ENCODE data around the gene GAGE12F. TPM values are rescaled to one million over a fixed set of nuclear protein-coding genes. Genes with fewer than 3 reads are reported as not detected.
"Not testable (repeated sequence)": the region's sequence is repeated elsewhere in the genome, so short reads cannot be mapped to it uniquely, and the experiment has no call there.

Gene GAGE12F, protein sequence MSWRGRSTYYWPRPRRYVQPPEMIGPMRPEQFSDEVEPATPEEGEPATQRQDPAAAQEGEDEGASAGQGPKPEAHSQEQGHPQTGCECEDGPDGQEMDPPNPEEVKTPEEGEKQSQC
- not detected in 2 replicates for total RNA-seq (2021)
- Bru-seq, nascent RNA: not detected
- not detected for BruChase-seq, experiment 1, labeled RNA remaining after a 2-hour chase
- BruChase-seq, experiment 2, labeled RNA remaining after a 6-hour chase: not detected
- long read RNA-seq: 0 reads

- DNase-seq (ENCODE audit: low spot score); H3K9me3 ChIP-seq (ENCODE audit: low read depth, low read length, poor library complexity, severe bottlenecking); BruUV-seq (replicated peaks); H3K27me3 ChIP-seq (replicated peaks; ENCODE audit: insufficient read depth, low read depth, low read length, poor library complexity); H3K4me3 ChIP-seq (ENCODE audit: low read depth, low read length, poor library complexity, severe bottlenecking); POLR2A ChIA-PET (ENCODE audit: low non-redundant PET); intact Hi-C loops (cut with micrococcal nuclease; ENCODE audit: unreplicated experiment); H3K4me1 ChIP-seq (ENCODE audit: insufficient read depth, low read length, poor library complexity, severe bottlenecking); H3K36me3 ChIP-seq (ENCODE audit: insufficient read depth, low read length, poor library complexity, severe bottlenecking); CTCF ChIA-PET; H3K27ac ChIP-seq (ENCODE audit: low read depth, low read length, poor library complexity, severe bottlenecking): not testable (repeated sequence)
These were observed at the start of gene GAGE12F for GRCh38 chrX:49560542-49560941. Gene GAGE12F, plus strand, starts transcription at chrX:49560842. Its CDS starts 1,155 bp downstream, at chrX:49561997.

DNA sequence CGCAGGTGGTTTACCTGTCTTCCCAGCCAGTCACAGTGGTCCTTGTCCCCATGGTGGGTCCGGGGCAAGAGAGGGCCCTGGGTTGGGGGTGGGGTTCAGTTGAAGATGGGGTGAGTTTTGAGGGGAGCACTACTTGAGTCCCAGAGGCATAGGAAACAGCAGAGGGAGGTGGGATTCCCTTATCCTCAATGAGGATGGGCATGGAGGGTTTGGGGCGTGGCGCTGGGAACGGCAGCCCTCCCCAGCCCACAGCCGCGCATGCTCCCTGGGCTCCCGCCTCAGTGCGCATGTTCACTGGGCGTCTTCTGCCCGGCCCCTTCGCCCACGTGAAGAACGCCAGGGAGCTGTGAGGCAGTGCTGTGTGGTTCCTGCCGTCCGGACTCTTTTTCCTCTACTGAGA lies 28.8 kb upstream of the GAGE12F start, which contains the start of gene GAGE12C:
TSS of gene GAGE12C (plus strand) at position 301 of the 400 bp plus-strand sequence. CDS start 1,155 bp downstream, outside the sequence.
- DNase-seq (ENCODE audit: low spot score); BruUV-seq (replicated peaks); CTCF ChIA-PET; H3K9me3 ChIP-seq (ENCODE audit: low read depth, low read length, poor library complexity, severe bottlenecking); POLR2A ChIA-PET (ENCODE audit: low non-redundant PET); H3K4me3 ChIP-seq (ENCODE audit: low read depth, low read length, poor library complexity, severe bottlenecking); intact Hi-C loops (cut with micrococcal nuclease; ENCODE audit: unreplicated experiment); H3K36me3 ChIP-seq (ENCODE audit: insufficient read depth, low read length, poor library complexity, severe bottlenecking); H3K27me3 ChIP-seq (replicated peaks; ENCODE audit: insufficient read depth, low read depth, low read length, poor library complexity); H3K27ac ChIP-seq (ENCODE audit: low read depth, low read length, poor library complexity, severe bottlenecking); H3K4me1 ChIP-seq (ENCODE audit: insufficient read depth, low read length, poor library complexity, severe bottlenecking): not testable (repeated sequence)

- H3K27me3 ChIP-seq (replicated peaks; ENCODE audit: insufficient read depth, low read depth, low read length, poor library complexity); H3K4me3 ChIP-seq (ENCODE audit: low read depth, low read length, poor library complexity, severe bottlenecking); CTCF ChIA-PET; H3K36me3 ChIP-seq (ENCODE audit: insufficient read depth, low read length, poor library complexity, severe bottlenecking); intact Hi-C loops (cut with micrococcal nuclease; ENCODE audit: unreplicated experiment); H3K4me1 ChIP-seq (ENCODE audit: insufficient read depth, low read length, poor library complexity, severe bottlenecking); POLR2A ChIA-PET (ENCODE audit: low non-redundant PET); H3K27ac ChIP-seq (ENCODE audit: low read depth, low read length, poor library complexity, severe bottlenecking); H3K9me3 ChIP-seq (ENCODE audit: low read depth, low read length, poor library complexity, severe bottlenecking); BruUV-seq (replicated peaks); DNase-seq (ENCODE audit: low spot score): not testable (repeated sequence)
These were observed 19.2 kb upstream of the GAGE12F start, which contains the start of gene GAGE12D for GRCh38 chrX:49541433-49541832. Gene GAGE12D, plus strand, starts transcription at chrX:49541733. Its CDS starts 1,155 bp downstream, at chrX:49542888.

DNA sequence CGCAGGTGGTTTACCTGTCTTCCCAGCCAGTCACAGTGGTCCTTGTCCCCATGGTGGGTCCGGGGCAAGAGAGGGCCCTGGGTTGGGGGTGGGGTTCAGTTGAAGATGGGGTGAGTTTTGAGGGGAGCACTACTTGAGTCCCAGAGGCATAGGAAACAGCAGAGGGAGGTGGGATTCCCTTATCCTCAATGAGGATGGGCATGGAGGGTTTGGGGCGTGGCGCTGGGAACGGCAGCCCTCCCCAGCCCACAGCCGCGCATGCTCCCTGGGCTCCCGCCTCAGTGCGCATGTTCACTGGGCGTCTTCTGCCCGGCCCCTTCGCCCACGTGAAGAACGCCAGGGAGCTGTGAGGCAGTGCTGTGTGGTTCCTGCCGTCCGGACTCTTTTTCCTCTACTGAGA lies 9.7 kb upstream of the GAGE12F start, which contains the start of gene GAGE12E:
TSS of gene GAGE12E (plus strand) at position 301 of the 400 bp plus-strand sequence. CDS start 1,155 bp downstream, outside the sequence.
- CTCF ChIA-PET; H3K36me3 ChIP-seq (ENCODE audit: insufficient read depth, low read length, poor library complexity, severe bottlenecking); H3K9me3 ChIP-seq (ENCODE audit: low read depth, low read length, poor library complexity, severe bottlenecking); H3K27me3 ChIP-seq (replicated peaks; ENCODE audit: insufficient read depth, low read depth, low read length, poor library complexity); H3K4me1 ChIP-seq (ENCODE audit: insufficient read depth, low read length, poor library complexity, severe bottlenecking); H3K4me3 ChIP-seq (ENCODE audit: low read depth, low read length, poor library complexity, severe bottlenecking); BruUV-seq (replicated peaks); DNase-seq (ENCODE audit: low spot score); intact Hi-C loops (cut with micrococcal nuclease; ENCODE audit: unreplicated experiment); POLR2A ChIA-PET (ENCODE audit: low non-redundant PET); H3K27ac ChIP-seq (ENCODE audit: low read depth, low read length, poor library complexity, severe bottlenecking): not testable (repeated sequence)

- H3K27ac ChIP-seq (ENCODE audit: low read depth, low read length, poor library complexity, severe bottlenecking); CTCF ChIA-PET; BruUV-seq (replicated peaks); H3K4me3 ChIP-seq (ENCODE audit: low read depth, low read length, poor library complexity, severe bottlenecking); intact Hi-C loops (cut with micrococcal nuclease; ENCODE audit: unreplicated experiment); POLR2A ChIA-PET (ENCODE audit: low non-redundant PET); DNase-seq (ENCODE audit: low spot score); H3K36me3 ChIP-seq (ENCODE audit: insufficient read depth, low read length, poor library complexity, severe bottlenecking); H3K9me3 ChIP-seq (ENCODE audit: low read depth, low read length, poor library complexity, severe bottlenecking); H3K4me1 ChIP-seq (ENCODE audit: insufficient read depth, low read length, poor library complexity, severe bottlenecking); H3K27me3 ChIP-seq (replicated peaks; ENCODE audit: insufficient read depth, low read depth, low read length, poor library complexity): not testable (repeated sequence)
These were observed 8.1 kb downstream of the GAGE12F start for GRCh38 chrX:49568728-49569127.

GRCh38 chrX:49569152-49569551 lies 8.5 kb downstream of the GAGE12F start:
- intact Hi-C loops (cut with micrococcal nuclease; ENCODE audit: unreplicated experiment); H3K4me1 ChIP-seq (ENCODE audit: insufficient read depth, low read length, poor library complexity, severe bottlenecking); H3K27ac ChIP-seq (ENCODE audit: low read depth, low read length, poor library complexity, severe bottlenecking); POLR2A ChIA-PET (ENCODE audit: low non-redundant PET); CTCF ChIA-PET; H3K4me3 ChIP-seq (ENCODE audit: low read depth, low read length, poor library complexity, severe bottlenecking); DNase-seq (ENCODE audit: low spot score); H3K36me3 ChIP-seq (ENCODE audit: insufficient read depth, low read length, poor library complexity, severe bottlenecking); H3K27me3 ChIP-seq (replicated peaks; ENCODE audit: insufficient read depth, low read depth, low read length, poor library complexity); H3K9me3 ChIP-seq (ENCODE audit: low read depth, low read length, poor library complexity, severe bottlenecking); BruUV-seq (replicated peaks): not testable (repeated sequence)

DNA sequence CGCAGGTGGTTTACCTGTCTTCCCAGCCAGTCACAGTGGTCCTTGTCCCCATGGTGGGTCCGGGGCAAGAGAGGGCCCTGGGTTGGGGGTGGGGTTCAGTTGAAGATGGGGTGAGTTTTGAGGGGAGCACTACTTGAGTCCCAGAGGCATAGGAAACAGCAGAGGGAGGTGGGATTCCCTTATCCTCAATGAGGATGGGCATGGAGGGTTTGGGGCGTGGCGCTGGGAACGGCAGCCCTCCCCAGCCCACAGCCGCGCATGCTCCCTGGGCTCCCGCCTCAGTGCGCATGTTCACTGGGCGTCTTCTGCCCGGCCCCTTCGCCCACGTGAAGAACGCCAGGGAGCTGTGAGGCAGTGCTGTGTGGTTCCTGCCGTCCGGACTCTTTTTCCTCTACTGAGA lies 9.5 kb downstream of the GAGE12F start, which contains the start of gene GAGE12G:
TSS of gene GAGE12G (plus strand) at position 301 of the 400 bp plus-strand sequence. CDS start 1,155 bp downstream, outside the sequence.
- BruUV-seq (replicated peaks); H3K27ac ChIP-seq (ENCODE audit: low read depth, low read length, poor library complexity, severe bottlenecking); H3K36me3 ChIP-seq (ENCODE audit: insufficient read depth, low read length, poor library complexity, severe bottlenecking); H3K4me1 ChIP-seq (ENCODE audit: insufficient read depth, low read length, poor library complexity, severe bottlenecking); CTCF ChIA-PET; H3K4me3 ChIP-seq (ENCODE audit: low read depth, low read length, poor library complexity, severe bottlenecking); H3K27me3 ChIP-seq (replicated peaks; ENCODE audit: insufficient read depth, low read depth, low read length, poor library complexity); POLR2A ChIA-PET (ENCODE audit: low non-redundant PET); H3K9me3 ChIP-seq (ENCODE audit: low read depth, low read length, poor library complexity, severe bottlenecking); DNase-seq (ENCODE audit: low spot score); intact Hi-C loops (cut with micrococcal nuclease; ENCODE audit: unreplicated experiment): not testable (repeated sequence)

DNA sequence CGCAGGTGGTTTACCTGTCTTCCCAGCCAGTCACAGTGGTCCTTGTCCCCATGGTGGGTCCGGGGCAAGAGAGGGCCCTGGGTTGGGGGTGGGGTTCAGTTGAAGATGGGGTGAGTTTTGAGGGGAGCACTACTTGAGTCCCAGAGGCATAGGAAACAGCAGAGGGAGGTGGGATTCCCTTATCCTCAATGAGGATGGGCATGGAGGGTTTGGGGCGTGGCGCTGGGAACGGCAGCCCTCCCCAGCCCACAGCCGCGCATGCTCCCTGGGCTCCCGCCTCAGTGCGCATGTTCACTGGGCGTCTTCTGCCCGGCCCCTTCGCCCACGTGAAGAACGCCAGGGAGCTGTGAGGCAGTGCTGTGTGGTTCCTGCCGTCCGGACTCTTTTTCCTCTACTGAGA lies 19.0 kb downstream of the GAGE12F start, which contains the start of gene GAGE12H:
TSS of gene GAGE12H (plus strand) at position 301 of the 400 bp plus-strand sequence. CDS start 1,155 bp downstream, outside the sequence.
- H3K9me3 ChIP-seq (ENCODE audit: low read depth, low read length, poor library complexity, severe bottlenecking); CTCF ChIA-PET; H3K27me3 ChIP-seq (replicated peaks; ENCODE audit: insufficient read depth, low read depth, low read length, poor library complexity); H3K27ac ChIP-seq (ENCODE audit: low read depth, low read length, poor library complexity, severe bottlenecking); H3K36me3 ChIP-seq (ENCODE audit: insufficient read depth, low read length, poor library complexity, severe bottlenecking); POLR2A ChIA-PET (ENCODE audit: low non-redundant PET); H3K4me3 ChIP-seq (ENCODE audit: low read depth, low read length, poor library complexity, severe bottlenecking); BruUV-seq (replicated peaks); DNase-seq (ENCODE audit: low spot score); H3K4me1 ChIP-seq (ENCODE audit: insufficient read depth, low read length, poor library complexity, severe bottlenecking); intact Hi-C loops (cut with micrococcal nuclease; ENCODE audit: unreplicated experiment): not testable (repeated sequence)

Measured in A673 (cell line).